ENCODE measurements around the gene HMGXB3.

HMGXB3 gene

DNA sequence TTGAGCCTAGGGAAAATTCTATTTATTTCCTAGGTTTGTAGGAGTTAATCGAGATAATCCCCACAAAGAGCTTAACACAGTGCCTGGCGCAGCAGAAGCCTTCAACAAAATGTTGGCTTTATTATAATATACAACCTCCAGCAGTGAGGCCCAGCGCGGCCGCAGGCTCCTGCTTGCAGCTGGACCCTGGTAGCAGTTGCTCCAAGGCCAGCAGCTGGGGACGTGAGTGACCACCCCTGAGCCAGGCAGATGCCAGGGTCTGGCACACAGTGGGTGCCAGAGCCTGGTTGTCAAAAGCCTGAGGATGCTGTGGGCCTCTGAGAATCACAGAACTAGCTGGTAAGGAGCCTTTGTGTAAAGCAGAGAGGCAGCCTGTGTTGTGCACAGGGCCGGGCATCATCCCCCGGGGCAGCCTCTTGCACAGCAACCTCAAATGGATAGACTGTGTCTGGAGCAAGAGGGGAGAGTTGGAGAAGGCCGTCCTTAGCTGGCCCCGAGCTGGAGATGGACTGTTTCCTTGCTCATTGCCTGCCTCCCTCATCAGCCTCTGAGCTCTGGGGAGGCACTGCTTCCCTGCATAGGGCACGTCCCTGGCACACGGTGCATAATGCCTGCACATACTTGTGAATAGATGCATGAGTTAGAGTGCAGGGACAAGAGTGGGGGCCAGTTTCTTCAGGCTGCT lies 68.6 kb downstream of the HMGXB3 start:
- peaks cover 9% of the 10 kb centered on the region for H3K4me1 ChIP-seq (ENCODE audit: insufficient read depth, insufficient read length)
- no peak overlapping the region for H3K9ac ChIP-seq (ENCODE audit: insufficient read length, low read depth)
- H3K4me3 ChIP-seq (ENCODE audit: insufficient read length, low read depth), result no peak overlapping the region
- DNase-seq (ENCODE audit: low read depth, low spot score), result no peak
- H3K9me3 ChIP-seq (ENCODE audit: insufficient read depth, low read length), result 0 out of 2 replicates have a peak, but pooled peaks cover 3% of the 10 kb centered on the region
- no peak for TF ChIP-seq ZNF274 (IDR thresholded peaks at IDR 0.05; ENCODE audit: low read depth, low read length)
- no peak for TF ChIP-seq SUZ12 (IDR thresholded peaks at IDR 0.05; ENCODE audit: extremely low read depth, insufficient read depth, insufficient read length)
- TF ChIP-seq YY1 (IDR thresholded peaks at IDR 0.05; ENCODE audit: insufficient read depth, insufficient read length), result no peak
- H3K36me3 ChIP-seq (ENCODE audit: insufficient read depth, insufficient read length, low read length), result no peaks in the 10 kb centered on the region
- H3K27me3 ChIP-seq (ENCODE audit: insufficient read depth, insufficient read length), result no peaks in the 10 kb centered on the region

DNA sequence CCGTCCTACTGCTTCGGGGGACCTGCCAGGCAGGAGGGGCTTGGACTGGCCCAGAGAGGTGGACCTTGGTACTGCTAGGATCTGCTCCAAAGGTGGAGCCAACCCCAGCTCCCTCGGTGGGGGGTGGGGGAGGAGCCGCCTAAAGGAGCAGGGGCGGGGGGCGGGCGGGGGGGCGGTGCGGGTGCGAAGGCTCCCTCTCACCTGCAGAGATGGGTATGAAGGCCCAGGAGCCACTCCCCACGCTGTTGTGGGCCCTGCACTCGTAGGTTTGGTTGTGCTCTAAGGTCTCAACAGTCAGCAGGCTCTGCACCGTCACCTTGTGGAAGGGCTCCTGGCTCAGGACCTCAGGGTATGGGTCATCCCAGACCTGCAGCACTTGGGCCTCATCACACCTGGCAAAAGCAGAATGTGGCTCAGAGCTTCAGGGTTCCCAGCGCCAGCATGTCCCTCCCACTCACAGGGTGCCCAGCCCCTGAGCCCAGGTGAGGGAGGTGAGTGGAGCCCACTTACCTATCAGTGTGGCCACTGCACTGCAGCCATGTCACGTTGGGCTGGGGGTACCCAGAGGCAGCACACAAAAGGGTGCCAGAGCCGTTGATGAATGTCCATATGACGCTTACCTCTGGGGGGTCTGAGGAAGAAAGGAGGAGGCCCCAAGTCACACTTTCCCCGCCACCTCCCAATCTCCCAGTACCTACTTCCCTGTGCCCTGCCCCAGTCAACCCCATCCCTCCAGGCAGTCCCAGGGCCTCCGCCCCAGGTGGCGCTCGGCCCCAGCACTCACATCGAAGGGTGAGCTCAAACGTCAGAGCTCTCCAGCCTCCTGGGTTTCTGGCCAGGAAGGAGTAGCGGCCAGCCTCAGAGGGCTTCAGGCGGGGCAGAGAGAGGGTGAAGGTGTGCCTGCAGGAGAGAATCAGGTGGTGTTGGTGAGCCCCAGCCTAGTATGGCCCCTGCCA lies 69.4 kb downstream of the HMGXB3 start:
- DNase-seq (ENCODE audit: low read depth, low spot score), result no peak
- 0 out of 2 replicates have a peak, but pooled peaks cover 3% of the 10 kb centered on the region for H3K9me3 ChIP-seq (ENCODE audit: insufficient read depth, low read length)
- TF ChIP-seq ZNF274 (IDR thresholded peaks at IDR 0.05; ENCODE audit: low read depth, low read length), result no peak
- no peak overlapping the region for H3K4me3 ChIP-seq (ENCODE audit: insufficient read length, low read depth)
- peaks cover 9% of the 10 kb centered on the region for H3K4me1 ChIP-seq (ENCODE audit: insufficient read depth, insufficient read length)
- H3K27me3 ChIP-seq (ENCODE audit: insufficient read depth, insufficient read length), result no peaks in the 10 kb centered on the region
- no peak overlapping the region for H3K9ac ChIP-seq (ENCODE audit: insufficient read length, low read depth)
- no peaks in the 10 kb centered on the region for H3K36me3 ChIP-seq (ENCODE audit: insufficient read depth, insufficient read length, low read length)

DNA sequence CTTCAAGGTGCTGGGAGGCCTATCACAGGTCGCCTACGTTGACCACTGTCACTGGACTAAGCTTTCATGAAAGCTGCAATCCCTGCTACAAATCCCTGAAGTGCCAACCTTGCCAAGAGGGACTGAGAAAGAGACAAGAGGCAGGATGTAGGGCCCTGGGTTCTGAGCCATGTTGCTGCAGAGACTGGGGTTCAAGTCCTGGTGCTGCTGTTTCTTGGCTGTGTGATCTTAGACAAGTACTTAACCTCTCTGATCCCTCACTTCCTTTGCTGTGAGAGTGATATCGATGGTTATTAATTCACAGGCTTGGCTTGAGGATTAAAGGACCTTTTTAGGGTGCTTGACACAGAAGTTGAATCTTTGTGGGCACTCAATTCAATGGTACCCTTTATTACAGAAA lies 70.3 kb downstream of the HMGXB3 start:
- no peak overlapping the region for H3K9ac ChIP-seq (ENCODE audit: insufficient read length, low read depth)
- H3K36me3 ChIP-seq (ENCODE audit: insufficient read depth, insufficient read length, low read length), result no peaks in the 10 kb centered on the region
- 0 out of 2 replicates have a peak, but pooled peaks cover 3% of the 10 kb centered on the region for H3K9me3 ChIP-seq (ENCODE audit: insufficient read depth, low read length)
- H3K4me1 ChIP-seq (ENCODE audit: insufficient read depth, insufficient read length), result peaks cover 2% of the 10 kb centered on the region
- H3K4me3 ChIP-seq (ENCODE audit: insufficient read length, low read depth), result no peak overlapping the region
- no peaks in the 10 kb centered on the region for H3K27me3 ChIP-seq (ENCODE audit: insufficient read depth, insufficient read length)
- no peak for DNase-seq (ENCODE audit: low read depth, low spot score)
- TF ChIP-seq ZNF274 (IDR thresholded peaks at IDR 0.05; ENCODE audit: low read depth, low read length) (no peak), YY1 (IDR thresholded peaks at IDR 0.05; ENCODE audit: insufficient read depth, insufficient read length) (no peak), SUZ12 (IDR thresholded peaks at IDR 0.05; ENCODE audit: extremely low read depth, insufficient read depth, insufficient read length) (no peak)

DNA sequence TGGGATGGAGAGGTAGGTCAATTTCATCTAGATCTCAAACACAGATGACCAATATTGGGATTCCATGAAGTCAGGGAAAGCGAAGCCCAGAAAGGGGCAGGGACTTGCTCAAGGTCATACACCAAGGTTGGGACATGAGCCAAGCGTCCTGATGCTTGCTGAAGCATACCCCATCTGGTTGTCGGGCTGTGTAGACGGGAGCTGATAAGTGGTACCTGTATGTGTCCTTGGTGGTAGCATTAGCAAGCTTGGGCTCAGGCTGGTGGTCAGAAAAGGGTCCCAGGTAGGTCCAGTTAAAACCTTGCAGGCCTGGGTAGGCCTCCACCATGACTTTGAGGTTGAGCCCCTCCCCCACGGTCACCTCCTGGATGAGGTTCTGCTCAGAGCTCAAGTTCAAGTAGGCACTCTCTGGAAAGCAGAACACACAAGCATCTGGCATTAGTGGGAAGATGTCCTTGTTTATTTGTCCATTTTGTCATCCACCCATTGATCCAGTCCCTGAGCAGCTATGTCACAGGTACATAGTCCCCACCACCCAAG lies 72.6 kb downstream of the HMGXB3 start:
- Histone ChIP-seq H3K27me3 (ENCODE audit: insufficient read depth, insufficient read length) (no peaks in the 10 kb centered on the region), H3K9me3 (ENCODE audit: insufficient read depth, low read length) (0 out of 2 replicates have a peak, but pooled peaks cover 3% of the 10 kb centered on the region), H3K36me3 (ENCODE audit: insufficient read depth, insufficient read length, low read length) (no peaks in the 10 kb centered on the region), H3K4me1 (ENCODE audit: insufficient read depth, insufficient read length) (peaks cover 2% of the 10 kb centered on the region), H3K9ac (ENCODE audit: insufficient read length, low read depth) (no peak overlapping the region), H3K4me3 (ENCODE audit: insufficient read length, low read depth) (no peak overlapping the region)
- no peak for TF ChIP-seq YY1 (IDR thresholded peaks at IDR 0.05; ENCODE audit: insufficient read depth, insufficient read length)
- TF ChIP-seq ZNF274 (IDR thresholded peaks at IDR 0.05; ENCODE audit: low read depth, low read length), result no peak
- no peak for TF ChIP-seq SUZ12 (IDR thresholded peaks at IDR 0.05; ENCODE audit: extremely low read depth, insufficient read depth, insufficient read length)
- DNase-seq (ENCODE audit: low read depth, low spot score), result no peak

DNA sequence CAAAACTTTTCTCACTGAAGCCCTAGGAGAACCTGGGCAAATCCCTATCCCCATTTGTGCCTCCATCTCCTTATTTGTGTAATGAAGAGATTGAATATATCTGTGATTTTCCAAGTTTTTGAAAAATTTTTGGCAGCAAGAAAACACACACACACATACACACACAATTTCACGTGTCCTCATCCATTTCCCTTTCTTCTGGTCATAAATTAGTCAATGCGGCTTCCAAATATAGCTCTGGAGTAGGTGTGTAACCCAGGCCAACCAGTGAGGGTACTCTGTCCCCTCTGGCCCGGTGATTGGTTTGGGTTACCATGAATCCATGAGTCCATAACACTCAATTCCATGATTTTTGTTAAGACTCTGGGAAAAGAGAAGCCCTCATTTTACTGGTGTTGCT lies 73.1 kb downstream of the HMGXB3 start:
- H3K36me3 ChIP-seq (ENCODE audit: insufficient read depth, insufficient read length, low read length), result no peaks in the 10 kb centered on the region
- H3K4me3 ChIP-seq (ENCODE audit: insufficient read length, low read depth), result no peak overlapping the region
- H3K27me3 ChIP-seq (ENCODE audit: insufficient read depth, insufficient read length), result no peaks in the 10 kb centered on the region
- TF ChIP-seq SUZ12 (IDR thresholded peaks at IDR 0.05; ENCODE audit: extremely low read depth, insufficient read depth, insufficient read length) (no peak), YY1 (IDR thresholded peaks at IDR 0.05; ENCODE audit: insufficient read depth, insufficient read length) (no peak), ZNF274 (IDR thresholded peaks at IDR 0.05; ENCODE audit: low read depth, low read length) (no peak)
- H3K9me3 ChIP-seq (ENCODE audit: insufficient read depth, low read length), result 0 out of 2 replicates have a peak, but pooled peaks cover 3% of the 10 kb centered on the region
- peaks cover 2% of the 10 kb centered on the region for H3K4me1 ChIP-seq (ENCODE audit: insufficient read depth, insufficient read length)
- H3K9ac ChIP-seq (ENCODE audit: insufficient read length, low read depth), result no peak overlapping the region
- no peak for DNase-seq (ENCODE audit: low read depth, low spot score)

DNA sequence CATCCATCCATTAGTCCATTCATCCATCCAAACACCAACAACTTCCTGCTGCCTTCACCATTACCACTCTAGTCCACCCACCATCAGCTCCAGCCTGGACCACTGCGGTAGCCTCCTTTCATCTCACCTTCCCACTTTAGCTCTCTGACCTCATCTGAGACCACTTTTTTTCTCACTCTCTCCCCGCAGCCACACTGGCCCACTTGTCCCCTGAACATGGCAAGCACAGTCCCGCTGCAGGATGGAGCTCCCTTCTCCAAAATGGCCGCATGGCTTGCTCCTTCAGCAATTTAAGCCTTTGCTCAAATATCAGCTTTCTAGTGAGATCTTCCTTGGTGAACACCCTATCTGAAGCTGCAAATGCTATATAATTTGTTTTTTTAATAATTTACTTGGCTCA lies 74.7 kb downstream of the HMGXB3 start:
- no peak for DNase-seq (ENCODE audit: low read depth, low spot score)
- Histone ChIP-seq H3K9me3 (ENCODE audit: insufficient read depth, low read length) (0 out of 2 replicates have a peak, but pooled peaks cover 3% of the 10 kb centered on the region), H3K27me3 (ENCODE audit: insufficient read depth, insufficient read length) (no peaks in the 10 kb centered on the region), H3K9ac (ENCODE audit: insufficient read length, low read depth) (no peak overlapping the region), H3K4me3 (ENCODE audit: insufficient read length, low read depth) (no peak overlapping the region), H3K4me1 (ENCODE audit: insufficient read depth, insufficient read length) (no peaks in the 10 kb centered on the region), H3K36me3 (ENCODE audit: insufficient read depth, insufficient read length, low read length) (no peaks in the 10 kb centered on the region)
- TF ChIP-seq SUZ12 (IDR thresholded peaks at IDR 0.05; ENCODE audit: extremely low read depth, insufficient read depth, insufficient read length) (no peak), YY1 (IDR thresholded peaks at IDR 0.05; ENCODE audit: insufficient read depth, insufficient read length) (no peak), ZNF274 (IDR thresholded peaks at IDR 0.05; ENCODE audit: low read depth, low read length) (no peak)

DNA sequence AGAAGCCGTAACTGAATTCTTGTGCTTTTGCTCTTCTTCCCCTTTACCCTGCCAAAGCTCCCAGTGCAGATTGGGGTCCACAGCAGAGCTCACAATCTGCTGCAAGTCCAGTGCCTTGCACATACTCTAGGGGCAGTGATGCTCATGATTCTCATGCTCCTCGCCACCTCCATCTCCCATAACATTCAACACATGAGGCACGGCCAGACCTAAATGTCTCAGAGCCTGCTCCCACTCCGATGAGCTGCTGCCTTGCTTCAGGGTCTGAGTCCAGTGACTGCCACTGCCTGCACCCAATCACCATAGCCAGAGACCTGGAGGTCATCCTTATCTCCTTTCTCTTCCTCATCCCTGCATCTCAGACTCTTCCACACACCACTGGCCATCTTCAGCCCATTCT lies 75.3 kb downstream of the HMGXB3 start:
- TF ChIP-seq SUZ12 (IDR thresholded peaks at IDR 0.05; ENCODE audit: extremely low read depth, insufficient read depth, insufficient read length), result no peak
- no peak for TF ChIP-seq ZNF274 (IDR thresholded peaks at IDR 0.05; ENCODE audit: low read depth, low read length)
- TF ChIP-seq YY1 (IDR thresholded peaks at IDR 0.05; ENCODE audit: insufficient read depth, insufficient read length), result no peak
- H3K9me3 ChIP-seq (ENCODE audit: insufficient read depth, low read length), result 0 out of 2 replicates have a peak, but pooled peaks cover 3% of the 10 kb centered on the region
- no peaks in the 10 kb centered on the region for H3K36me3 ChIP-seq (ENCODE audit: insufficient read depth, insufficient read length, low read length)
- DNase-seq (ENCODE audit: low read depth, low spot score), result no peak
- H3K27me3 ChIP-seq (ENCODE audit: insufficient read depth, insufficient read length), result no peaks in the 10 kb centered on the region
- H3K9ac ChIP-seq (ENCODE audit: insufficient read length, low read depth), result no peak overlapping the region
- no peak overlapping the region for H3K4me3 ChIP-seq (ENCODE audit: insufficient read length, low read depth)
- peaks cover 2% of the 10 kb centered on the region for H3K4me1 ChIP-seq (ENCODE audit: insufficient read depth, insufficient read length)

Data from NT2/D1 (cell line).